GM18519 (cell line): ENCODE results near the gene MCTP2.
"Not testable (repeated sequence)": the region's sequence is repeated elsewhere in the genome, so short reads cannot be mapped to it uniquely, and the experiment has no call there.

Experiments
- ATAC-seq: cut with Tn5 transposase; IDR thresholded peaks from one replicate; pipeline ENCODE4 v1.9.1; 2021; ENCODE audit warnings: mild to moderate bottlenecking, moderate library complexity; ENCODE audit not compliant: unreplicated experiment, low FRiP score

Gene MCTP2

DNA sequence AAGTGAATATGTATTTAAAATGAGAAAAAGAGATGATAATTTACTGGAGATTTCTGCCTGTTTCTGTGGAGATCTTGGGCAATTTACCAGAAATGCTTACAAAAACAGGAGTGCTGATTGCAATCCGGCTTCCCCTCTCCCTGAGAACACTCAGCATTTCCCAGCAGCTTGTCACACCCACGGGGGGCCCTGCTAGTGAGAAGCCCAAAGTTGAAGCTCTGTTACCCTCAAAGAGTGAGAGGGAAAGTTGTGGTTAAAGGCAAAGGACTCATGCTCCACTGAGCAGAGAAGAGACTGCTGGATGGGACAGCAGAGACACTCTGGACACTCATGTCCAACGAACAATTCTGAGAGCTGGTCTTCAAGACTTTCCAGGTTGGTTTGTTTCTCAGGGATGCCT is 2.9 kb downstream of the MCTP2 start:
- ATAC-seq, result no peak

DNA sequence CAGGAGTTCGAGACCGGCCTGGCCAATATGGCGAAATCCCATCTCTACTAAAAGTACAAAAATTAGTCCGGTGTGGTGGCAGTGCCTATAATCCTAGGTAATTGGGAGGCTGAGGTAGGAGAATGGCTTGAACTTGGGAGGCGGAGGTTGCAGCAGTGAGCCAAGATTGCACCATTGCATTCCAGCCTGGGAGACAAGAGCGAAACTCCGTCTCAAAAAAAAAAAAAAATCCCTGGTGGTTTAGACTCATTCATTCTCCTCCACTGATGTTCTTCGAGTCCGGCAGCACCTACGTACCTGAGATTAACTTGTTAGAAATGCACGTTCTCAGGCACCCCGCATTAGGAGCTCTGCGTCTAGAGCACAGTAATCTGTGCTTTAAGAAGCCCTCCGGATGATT is 3.7 kb downstream of the MCTP2 start:
- ATAC-seq, result no peak

DNA sequence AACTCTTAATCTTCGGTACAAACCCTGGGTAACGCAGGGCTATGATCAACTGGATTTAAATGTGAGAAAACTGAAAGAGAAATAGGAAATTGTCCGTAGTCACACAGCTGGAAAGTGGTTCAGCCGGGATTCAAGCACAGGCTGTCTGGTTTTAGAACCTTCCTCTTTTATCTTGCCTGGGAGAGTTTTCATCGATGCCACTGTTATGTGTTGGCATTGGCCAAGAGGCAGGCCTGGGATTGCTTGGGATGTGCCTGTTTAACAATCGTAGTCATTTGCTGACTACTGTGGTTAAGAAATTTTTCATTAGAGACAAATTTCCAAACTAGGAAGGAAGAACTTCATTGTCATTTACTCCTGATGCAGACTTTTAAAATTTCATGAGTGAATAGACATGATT is 4.3 kb downstream of the MCTP2 start:
- ATAC-seq, result no peak

DNA sequence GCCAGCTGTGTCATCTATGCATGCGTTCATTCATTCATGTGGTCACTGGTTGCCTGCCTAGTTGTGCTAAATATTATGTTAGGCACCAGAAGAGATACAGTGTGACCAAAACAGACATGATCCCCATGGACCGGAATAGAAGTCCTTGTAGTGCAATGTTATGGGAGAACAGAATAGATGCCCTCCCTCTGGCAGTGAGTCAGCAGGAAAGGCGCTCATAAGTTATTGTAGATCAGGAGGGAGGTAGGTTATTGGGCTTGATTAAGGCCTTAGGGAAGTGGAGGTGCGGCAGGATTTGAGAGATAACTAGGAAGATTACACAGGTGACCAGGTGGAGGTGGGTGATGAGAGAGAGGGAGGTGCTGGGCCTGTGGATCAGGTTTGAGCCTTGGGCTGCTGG is 5.2 kb downstream of the MCTP2 start:
- ATAC-seq, result no peak

DNA sequence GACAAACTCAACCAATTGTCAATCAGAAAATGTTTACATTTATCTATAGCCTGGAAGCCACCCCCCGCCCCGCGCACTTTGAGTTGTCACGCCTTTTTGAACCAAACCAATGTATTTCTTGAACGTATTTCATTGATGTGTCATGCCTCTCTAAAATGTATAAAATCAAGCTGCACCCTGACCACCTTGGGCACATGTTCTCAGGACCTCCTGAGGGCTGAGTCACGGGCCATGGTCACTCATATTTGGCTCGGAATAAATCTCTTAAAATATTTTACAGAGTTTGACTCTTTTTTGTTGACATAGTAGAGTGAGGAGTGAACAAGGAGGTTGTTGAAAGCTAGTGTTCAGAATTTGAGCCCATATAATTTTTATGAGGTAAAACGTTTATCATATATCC is 6.5 kb downstream of the MCTP2 start:
- no peak for ATAC-seq

DNA sequence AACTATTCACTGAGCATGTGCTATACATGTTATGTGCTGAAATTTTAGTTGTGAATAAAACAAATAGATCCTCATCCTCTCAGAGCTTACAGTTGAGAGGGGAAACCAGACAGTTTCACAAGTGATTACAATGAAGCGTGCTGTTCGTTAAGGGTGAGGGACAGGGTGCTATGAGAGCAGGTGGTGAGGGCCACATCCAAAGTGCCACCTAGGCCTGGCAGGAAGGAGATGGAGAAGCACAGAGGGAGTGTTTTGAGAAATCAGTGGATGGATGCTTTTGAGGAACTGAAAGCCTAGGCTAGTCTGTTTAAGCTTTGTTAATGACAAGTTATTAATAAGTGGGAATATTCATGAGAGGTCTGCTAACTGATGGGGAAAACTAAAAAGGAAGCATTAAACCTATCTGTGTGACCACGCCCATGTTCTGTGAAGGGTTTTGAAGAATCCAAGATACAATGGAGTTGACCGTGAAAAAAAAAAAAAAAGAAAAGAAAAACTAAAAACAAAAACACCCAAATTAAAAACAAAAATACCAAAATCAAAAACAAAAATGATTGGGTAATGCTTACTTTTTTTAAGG is 7.3 kb downstream of the MCTP2 start:
- ATAC-seq, result peak; percentile 60

DNA sequence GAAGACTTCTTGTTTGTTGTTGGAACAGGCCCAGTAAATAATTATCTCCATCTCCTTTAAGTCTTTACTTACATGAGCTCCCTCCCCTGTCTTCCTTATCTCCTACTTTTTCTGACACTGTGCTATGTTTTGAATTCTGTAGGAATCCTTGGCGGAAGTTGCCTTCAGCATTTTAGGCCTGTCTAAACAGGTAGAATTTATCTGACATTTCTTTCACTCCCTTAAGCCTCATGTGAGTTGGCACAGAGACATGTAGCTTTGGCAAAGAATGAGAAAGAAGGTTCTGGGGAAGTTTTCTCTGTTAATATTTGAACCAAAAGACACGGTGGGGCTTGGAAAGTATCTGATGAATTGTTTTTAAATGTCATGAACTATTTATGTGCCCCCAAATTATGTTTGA is 8.1 kb downstream of the MCTP2 start:
- ATAC-seq, result no peak

DNA sequence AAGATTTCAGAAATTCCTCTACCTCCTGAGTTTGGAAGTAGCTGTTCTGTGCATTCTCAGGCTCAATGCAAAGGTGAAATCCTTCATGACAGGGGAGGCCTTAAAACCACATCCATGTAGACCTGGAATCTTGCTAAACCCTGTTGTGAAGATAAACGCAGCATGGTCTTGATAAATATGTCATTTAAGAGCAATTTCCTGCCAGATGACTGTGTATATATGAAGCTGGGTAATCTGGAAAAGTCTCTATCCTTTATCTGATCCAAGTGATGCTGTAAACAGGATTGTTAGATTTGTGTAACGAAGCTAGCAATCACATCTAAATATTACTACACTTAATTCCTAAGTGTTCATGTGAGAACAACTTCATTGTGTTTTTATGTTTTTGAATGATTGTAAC is 9.1 kb downstream of the MCTP2 start:
- no peak for ATAC-seq

DNA sequence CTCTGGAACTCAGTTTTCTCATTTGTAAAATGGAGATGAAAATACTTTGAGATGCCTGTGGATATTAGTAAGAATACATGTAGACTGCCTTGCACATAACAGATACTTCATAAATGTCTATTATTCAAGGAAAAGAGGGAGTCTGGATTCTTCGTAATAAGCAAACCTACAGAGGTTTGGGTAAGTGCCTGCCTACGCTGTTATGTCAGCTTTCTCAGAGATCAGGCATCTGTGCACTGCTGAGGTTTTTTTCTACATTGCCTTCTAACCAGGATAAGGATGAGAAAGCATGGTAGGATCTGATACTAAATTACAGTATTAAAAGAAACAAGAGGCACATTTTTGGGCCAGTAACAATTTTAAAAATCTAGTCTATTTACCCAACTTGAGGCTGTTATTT is 10.9 kb downstream of the MCTP2 start:
- ATAC-seq, result no peak

DNA sequence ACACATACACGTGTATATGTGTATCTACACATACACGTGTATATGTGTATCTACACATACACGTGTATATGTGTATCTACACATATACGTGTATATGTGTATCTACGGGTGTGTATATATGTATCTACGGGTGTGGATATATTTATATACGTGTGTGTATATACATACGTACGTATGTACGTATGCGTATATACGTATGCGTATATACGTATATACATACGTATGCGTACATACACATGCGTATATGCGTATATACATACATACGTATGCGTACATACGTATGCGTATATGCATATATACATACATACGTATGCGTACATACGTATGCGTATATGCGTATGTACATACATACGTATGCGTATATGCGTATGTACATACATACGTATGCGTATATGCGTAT is 11.6 kb downstream of the MCTP2 start:
- not testable (repeated sequence) for ATAC-seq

DNA sequence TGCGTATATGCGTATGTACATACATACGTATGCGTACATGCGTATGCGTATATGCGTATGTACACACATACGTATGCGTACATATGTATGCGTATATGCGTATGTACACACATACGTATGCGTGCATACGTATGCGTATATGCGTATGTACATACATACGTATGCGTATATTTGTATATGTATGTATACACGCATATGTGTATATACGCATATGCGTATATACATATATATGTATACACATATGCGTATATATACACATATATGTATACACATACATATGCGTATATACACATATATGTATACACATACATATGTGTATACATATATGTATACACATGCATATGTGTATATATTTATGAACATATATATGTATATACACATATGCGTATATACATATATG is 12.1 kb downstream of the MCTP2 start:
- no peak for ATAC-seq

DNA sequence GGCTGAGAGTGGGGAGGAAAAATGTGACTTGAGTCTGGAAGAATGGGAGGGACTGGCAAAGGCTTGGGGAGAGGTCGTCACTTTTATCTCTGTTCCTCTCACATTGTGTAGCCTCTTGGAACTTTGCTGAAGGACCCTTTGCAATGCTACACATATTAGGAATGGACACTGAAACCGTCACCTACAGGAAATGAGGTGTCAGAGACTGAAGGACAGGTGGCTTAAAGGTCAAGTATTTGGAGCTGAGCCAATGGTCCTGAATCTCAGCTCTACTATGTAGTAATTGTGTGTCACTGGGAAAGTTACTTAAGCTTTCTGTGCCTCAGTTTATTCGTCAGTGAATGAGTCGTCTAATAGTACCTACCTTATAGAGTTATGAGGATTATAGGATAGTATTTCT is 14.7 kb downstream of the MCTP2 start:
- ATAC-seq, result no peak

DNA sequence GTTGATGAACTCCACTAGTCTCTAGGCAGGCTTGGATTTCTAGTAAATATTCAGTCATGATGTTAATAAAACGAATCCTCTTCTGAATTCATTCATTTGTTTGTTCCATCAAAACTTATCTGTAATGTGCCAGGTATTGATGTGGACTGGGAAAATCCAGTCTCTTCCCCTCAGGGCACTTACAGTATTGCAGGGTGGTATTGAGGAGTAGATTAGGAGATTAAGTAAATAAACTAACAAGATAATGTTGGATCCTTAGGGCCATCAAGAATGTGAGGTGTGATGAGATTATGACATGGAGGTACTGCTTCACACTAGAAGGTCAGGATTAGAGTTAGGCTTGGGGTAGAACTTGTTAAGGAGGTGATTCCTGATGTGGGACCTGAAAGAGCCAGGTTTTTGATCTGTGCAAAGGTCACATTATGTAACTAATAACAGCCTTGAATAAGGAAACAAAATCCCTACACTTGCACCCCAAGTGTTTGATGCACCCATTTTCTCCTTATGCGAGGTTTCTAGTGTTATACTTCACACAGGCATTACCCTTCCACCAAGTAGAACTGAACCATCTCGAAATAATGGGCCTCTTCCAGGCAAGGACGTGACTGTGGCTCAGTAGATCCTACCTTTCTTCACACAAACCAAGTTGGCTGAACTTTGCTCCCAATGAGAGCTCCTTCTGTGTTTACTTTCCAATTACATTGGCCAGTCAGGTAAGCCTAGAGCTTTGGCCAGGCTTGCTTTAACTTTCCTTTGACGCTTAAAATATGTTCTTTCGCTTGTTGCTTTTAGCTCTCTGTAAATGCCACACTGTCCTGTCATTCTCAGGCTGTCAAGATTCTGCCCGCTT is 16.7 kb downstream of the MCTP2 start:
- ATAC-seq, result no peak

DNA sequence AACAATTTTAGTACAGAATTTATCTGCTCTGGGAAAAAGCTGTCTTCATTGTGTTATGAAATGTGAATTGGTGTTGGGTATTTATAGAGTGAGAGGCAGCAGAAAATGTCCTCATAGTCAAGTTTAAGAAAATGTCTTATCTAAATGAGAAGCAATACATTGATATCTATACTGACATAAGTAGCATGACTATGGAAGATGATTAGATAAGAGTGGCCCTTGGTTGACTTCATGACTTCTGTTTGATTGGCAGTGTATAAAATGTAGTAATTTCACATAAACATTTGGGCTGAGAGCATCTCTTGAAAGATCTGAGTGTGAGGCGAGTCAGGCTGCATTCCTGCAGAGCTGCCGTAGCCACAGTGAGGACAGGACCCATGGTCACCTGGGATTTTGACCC is 19.4 kb downstream of the MCTP2 start:
- ATAC-seq, result no peak

DNA sequence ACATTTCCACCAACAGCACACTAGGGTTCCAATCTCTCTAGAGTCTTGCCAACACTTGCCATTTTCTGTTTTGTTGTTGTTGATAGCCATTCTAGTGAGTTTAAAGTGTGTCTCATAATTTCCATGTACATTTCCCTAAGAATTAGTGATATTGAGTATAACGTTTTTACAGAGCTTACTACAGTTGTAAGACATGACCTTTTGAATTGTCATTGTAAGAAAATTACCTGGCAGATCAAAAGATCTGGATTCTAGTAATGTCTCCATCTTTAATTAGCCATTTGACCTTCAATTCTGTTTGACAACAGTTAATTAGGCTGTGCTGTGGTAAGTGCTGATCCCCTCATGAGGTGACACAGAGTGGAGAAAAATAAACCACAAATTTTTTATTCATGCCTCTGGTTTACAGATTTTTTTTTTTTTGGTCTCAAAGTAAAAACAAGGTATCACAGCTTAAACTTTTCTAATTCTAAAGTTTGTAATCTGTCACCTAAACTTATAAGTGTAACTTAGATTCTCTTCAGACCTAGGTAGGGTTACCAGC is 20.9 kb downstream of the MCTP2 start:
- no peak for ATAC-seq

DNA sequence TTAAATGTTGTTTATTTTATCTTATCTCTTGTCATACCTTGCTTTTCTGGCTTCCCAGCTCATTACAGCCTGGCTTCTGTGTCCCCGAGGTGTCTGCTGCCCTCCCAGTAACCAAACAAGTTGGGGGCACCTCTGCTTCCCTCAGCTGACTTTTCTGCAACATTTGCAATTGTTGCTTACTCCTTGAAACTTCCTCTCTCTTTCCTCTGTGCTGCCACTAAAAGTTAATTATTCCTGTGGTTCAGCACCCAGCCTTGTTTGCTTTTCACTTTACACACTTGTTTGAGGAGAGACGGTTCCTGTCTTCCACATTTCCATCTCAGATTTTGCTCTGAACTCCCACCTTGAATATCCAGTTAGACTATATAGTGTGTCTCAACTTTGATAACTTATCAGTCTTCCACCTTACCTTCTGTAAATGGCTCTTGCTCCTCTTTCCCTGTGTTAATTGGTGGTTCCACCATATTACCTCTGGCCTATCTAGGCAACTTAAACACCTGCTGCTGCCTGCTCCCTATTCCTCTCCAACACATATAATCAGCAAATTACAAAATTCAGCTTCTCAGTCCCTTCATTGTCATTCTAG is 21.6 kb downstream of the MCTP2 start:
- no peak for ATAC-seq

DNA sequence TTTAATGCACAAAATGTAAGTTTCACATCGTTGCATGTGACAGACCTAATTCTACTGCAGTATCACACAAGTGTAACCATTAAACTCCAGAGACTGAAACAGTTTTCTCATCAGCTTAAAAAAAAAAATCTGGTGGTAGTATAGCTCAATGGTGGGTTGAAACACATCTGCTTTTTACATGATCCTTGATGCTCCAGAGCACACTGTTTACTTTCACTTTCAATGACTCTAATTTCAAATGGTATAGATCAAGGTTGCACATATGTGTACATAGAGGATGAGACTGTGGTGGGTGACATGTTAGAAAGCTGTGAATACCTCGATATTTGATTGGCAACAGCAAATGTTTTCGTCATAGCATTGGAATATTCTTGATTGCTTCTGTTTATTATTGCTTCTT is 22.4 kb downstream of the MCTP2 start:
- ATAC-seq, result peak; percentile 79

DNA sequence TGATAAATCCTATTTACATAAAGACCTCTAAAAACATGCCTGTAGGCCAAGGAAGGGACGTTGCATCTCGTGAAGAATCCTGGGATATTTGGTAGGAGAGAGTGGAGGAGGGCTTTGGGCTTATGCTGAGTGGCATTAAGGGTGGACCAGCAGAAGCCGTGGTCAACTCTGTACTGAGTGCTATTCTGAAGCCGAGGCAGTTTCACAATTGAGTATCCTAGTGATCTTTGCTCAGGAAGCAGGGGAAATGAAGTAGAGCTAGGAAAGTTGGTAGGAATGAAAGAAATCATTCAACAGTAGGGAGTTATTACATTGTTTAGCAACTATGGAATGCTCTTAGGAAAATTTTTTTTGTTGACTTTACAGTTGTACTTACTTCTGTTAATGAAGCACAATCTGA is 24.2 kb downstream of the MCTP2 start:
- no peak for ATAC-seq

DNA sequence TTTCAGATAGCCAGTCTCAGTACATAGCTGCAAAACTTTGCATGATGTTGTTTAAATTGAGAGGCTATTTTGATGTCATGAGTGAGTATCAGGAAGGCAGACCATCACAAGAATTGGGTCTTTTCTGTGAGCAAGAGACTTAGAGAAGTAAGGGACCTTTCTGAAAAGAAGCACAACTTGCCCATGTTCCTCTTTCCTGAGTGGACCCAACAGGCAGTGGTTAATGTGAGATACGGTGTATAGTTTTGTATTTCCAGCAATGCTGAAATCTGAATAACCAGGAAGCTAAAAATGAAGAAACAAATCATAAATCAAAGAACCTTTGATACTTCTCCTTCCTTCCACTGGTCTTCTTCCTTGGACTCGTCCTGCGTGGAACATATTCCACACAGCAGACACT is 25.1 kb downstream of the MCTP2 start:
- no peak for ATAC-seq

DNA sequence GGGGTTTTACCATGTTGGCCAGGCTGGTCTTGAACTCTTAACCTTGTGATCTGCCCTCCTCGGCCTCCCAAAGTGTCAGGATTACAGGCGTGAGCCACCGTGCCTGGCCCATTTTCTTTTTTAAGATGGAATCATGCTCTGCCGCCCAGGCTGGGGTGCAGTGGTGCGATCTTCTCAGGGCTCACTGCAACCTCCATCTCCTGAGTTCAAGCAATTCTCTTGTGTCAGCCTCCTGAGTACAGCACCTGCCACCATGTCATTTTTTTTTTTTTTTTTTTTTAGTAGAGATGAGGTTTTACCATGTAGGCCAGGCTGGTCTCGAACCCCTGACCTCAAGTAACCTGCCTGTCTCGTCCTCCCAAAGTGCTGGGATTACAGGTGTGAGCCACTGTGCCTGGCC is 26.4 kb downstream of the MCTP2 start:
- ATAC-seq, result not testable (repeated sequence)

DNA sequence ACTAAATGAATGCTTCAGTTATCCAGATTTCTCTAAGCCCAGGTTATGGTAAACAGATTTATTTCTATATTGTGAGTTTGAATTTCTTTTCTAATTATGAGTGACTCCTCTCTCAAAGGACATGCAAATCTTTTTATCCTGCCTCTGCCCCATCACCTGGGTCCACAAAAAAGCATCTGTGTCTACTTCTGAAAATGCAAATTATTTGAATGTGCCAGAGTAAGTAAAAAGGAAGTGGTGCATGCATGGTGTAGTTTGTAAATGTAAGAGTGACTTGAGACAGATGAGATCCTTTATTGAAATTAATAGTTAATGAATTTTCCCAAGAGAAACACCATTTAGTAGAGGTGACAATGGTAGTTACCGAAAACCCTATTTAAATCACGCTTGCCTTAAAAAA is 26.9 kb downstream of the MCTP2 start:
- ATAC-seq, result peak; percentile 65
